Nephron (organoid): ENCODE results near the gene KRTAP3-2.
A peak's percentile ranks its signal among the peaks of the same experiment; 100 is the strongest.

Source experiments
- H3K27ac Mint-ChIP-seq, 3 experiments: 2 replicates each; pipeline ENCODE4 v1.8.0; 2020; ENCODE audit warnings: mixed read lengths in 3 of 3, mild to moderate bottlenecking in 2 of 3, moderate library complexity in 1 of 3
- H3K27me3 Mint-ChIP-seq: 2 replicates; pipeline ENCODE4 v1.8.0; 2021; ENCODE audit warnings: low read depth, mild to moderate bottlenecking, moderate library complexity, mixed read lengths
- H3K36me3 Mint-ChIP-seq: 2 replicates; pipeline ENCODE4 v1.8.0; 2020; ENCODE audit warnings: low read depth, mixed read lengths
- H3K4me1 Mint-ChIP-seq: 2 replicates; pipeline ENCODE4 v1.8.0; 2020; ENCODE audit warnings: mixed read lengths
- H3K4me3 Mint-ChIP-seq, 3 experiments: 2 replicates each; pipeline ENCODE4 v1.8.0; 2020; ENCODE audit warnings: mild to moderate bottlenecking in 3 of 3, mixed read lengths in 3 of 3, moderate library complexity in 2 of 3
- H3K9me3 Mint-ChIP-seq: 2 replicates; pipeline ENCODE4 v1.8.0; 2020; ENCODE audit warnings: mixed read lengths
- CTCF ChIP-seq, 3 experiments: fragments of 200-600 bp; sonication (generic); IDR thresholded peaks; one replicate each; pipeline ENCODE4 v1.5.0; 2021; ENCODE audit warnings: antibody characterized with exemption in 3 of 3; ENCODE audit not compliant: unreplicated experiment in 3 of 3

The KRTAP3-2 gene

GRCh38 chr17:40980596-40980995 is 19.1 kb downstream of the KRTAP3-2 start:
- Mint-ChIP-seq H3K36me3 (no peaks in the 10 kb centered on the region), H3K4me1 (peaks cover 36% of the 10 kb centered on the region), H3K27ac (peak overlapping the region; percentile 17 to 50 (median 26)), H3K4me3 (peak overlapping the region in 2 of 3 experiments; percentile 6 to 27), H3K9me3 (no peaks in the 10 kb centered on the region), H3K27me3 (peaks cover 6% of the 10 kb centered on the region)
- no peak for TF ChIP-seq CTCF (IDR thresholded peaks at IDR 0.05; ENCODE audit: unreplicated experiment in 3 of 3)

DNA sequence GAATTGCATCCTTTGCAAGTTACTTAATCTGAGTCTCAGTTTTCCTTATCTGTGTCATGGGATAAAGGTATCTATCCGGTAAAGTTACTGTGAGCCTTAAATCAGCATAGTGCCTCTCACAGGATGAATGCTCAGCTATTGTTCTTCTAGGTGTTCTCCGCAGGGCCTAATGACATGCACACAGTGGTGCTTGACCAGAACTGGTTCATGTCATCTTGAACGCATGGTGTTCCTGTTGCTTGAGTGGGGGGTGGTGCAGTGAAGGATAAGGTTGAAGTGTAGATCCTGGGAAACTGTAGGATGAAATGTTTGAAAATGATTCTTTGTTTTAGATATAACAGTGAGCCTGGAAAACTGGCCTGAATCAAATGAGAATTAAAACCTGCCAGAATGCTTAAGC is 19.6 kb downstream of the KRTAP3-2 start:
- Mint-ChIP-seq H3K36me3 (no peaks in the 10 kb centered on the region), H3K4me1 (peaks cover 41% of the 10 kb centered on the region), H3K9me3 (no peaks in the 10 kb centered on the region), H3K4me3 (peak overlapping the region in 1 of 3 experiments; percentile 14), H3K27me3 (peaks cover 6% of the 10 kb centered on the region), H3K27ac (peak overlapping the region; percentile 17 to 50 (median 26))
- no peak for TF ChIP-seq CTCF (IDR thresholded peaks at IDR 0.05; ENCODE audit: unreplicated experiment in 3 of 3)

DNA sequence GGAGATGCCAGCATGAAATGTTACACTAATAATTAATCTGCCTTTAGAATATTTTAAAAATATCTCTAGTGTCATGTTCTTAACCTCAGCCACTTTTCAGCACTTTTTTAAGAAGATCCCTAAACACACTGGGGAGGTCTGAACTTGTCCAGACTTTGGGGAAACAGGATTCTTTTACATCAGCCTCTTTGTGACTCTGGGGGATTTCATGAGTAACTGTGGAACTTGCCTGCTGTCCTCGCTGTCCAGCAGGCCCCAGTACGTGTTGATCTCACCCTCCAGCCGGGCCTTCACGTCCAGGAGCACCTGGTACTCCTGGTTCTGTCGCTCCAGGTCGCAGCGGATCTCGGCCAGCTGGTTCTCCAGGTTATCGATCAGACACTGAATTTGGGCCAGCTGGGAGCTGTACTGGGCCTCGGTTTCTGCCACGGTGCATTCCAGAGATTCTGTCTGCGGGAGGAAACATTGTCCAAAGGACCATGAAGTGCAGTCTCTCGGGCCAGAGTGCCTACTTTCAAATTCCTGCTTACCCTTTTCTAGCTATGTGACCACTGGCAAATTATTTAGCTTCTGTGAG is 21.0 kb downstream of the KRTAP3-2 start:
- H3K36me3 Mint-ChIP-seq = no peaks in the 10 kb centered on the region

GRCh38 chr17:40975516-40975915 is 24.2 kb downstream of the KRTAP3-2 start:
- Mint-ChIP-seq H3K27me3 (no peaks in the 10 kb centered on the region), H3K4me1 (peaks cover 25% of the 10 kb centered on the region), H3K4me3 (no peak overlapping the region), H3K27ac (no peak overlapping the region), H3K9me3 (peaks cover 3% of the 10 kb centered on the region), H3K36me3 (no peaks in the 10 kb centered on the region)
- no peak for TF ChIP-seq CTCF (IDR thresholded peaks at IDR 0.05; ENCODE audit: unreplicated experiment in 3 of 3)

More for the DNA sequence above, 21.0 kb downstream of the KRTAP3-2 start:
- Mint-ChIP-seq H3K27ac (peak overlapping the region; percentile 25 to 65 (median 48)), H3K27me3 (peaks cover under 1% of the 10 kb centered on the region), H3K4me1 (peaks cover 37% of the 10 kb centered on the region), H3K9me3 (no peaks in the 10 kb centered on the region), H3K4me3 (no peak overlapping the region)
- no peak for TF ChIP-seq CTCF (IDR thresholded peaks at IDR 0.05; ENCODE audit: unreplicated experiment in 3 of 3)

DNA sequence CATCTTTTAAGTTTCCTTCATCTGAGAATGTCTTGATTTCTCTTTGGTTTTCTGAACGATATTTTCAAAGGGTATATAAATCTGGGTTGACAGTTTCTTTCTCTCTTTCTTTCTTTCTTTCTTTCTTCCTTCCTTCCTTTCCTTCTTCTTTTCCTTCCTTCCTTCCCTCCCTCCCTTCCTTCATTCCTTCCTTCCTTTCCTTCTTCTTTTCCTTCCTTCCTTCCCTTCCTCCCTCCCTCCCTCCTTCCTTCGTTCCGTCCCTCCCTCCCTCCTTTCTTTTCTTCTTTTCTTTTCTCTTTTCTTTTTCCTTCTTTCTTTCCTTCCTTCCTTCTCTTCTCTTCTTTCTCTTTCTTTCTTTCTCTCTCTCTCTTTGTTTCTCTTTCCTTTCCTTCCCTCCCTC is 25.3 kb downstream of the KRTAP3-2 start:
- H3K27ac Mint-ChIP-seq = no peak overlapping the region
- H3K27me3 Mint-ChIP-seq = no peaks in the 10 kb centered on the region
- H3K4me1 Mint-ChIP-seq = peaks cover 15% of the 10 kb centered on the region

More for the DNA sequence above, 25.3 kb downstream of the KRTAP3-2 start:
- Mint-ChIP-seq H3K9me3 (peaks cover 3% of the 10 kb centered on the region), H3K4me3 (no peak overlapping the region), H3K36me3 (no peaks in the 10 kb centered on the region)
- no peak for TF ChIP-seq CTCF (IDR thresholded peaks at IDR 0.05; ENCODE audit: unreplicated experiment in 3 of 3)
